NB4 (cell line): ENCODE data around the gene DAB1.

Experiments
- MYC ChIP-seq: IDR thresholded peaks from 2 replicates; pipeline ENCODE4 v1.6.1; 2011; ENCODE audit warnings: low read depth, low read length
- POLR2A ChIP-seq: IDR thresholded peaks from 2 replicates; pipeline ENCODE4 v1.6.1; 2011; ENCODE audit warnings: mild to moderate bottlenecking; ENCODE audit not compliant: insufficient read length; ENCODE audit errors: extremely low read depth
- TF ChIP-seq, protein P1 (sequence below): IDR thresholded peaks from one replicate; pipeline ENCODE4 v1.5.1; 2012; ENCODE audit warnings: low read depth, low read length
- TF ChIP-seq, protein P2 (sequence below): IDR thresholded peaks from 2 replicates; pipeline ENCODE4 v1.6.1; 2011; ENCODE audit warnings: low read depth, low read length

DNA sequence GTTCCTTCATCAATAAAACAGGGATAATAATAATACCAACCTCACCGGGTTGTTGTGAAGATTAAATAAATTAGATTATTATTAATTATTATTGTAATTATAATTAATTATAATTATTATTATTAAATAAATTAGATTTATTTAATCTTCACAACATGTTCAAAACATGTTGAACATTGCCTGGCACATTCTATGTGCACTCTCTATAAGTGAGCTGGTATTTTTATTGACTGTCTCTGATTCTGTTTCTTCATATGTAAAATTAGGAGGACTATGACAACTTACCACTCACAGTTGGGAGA is 457.2 kb downstream of the DAB1 start:
- no peak for TF ChIP-seq POLR2A
- TF ChIP-seq, protein P1, sequence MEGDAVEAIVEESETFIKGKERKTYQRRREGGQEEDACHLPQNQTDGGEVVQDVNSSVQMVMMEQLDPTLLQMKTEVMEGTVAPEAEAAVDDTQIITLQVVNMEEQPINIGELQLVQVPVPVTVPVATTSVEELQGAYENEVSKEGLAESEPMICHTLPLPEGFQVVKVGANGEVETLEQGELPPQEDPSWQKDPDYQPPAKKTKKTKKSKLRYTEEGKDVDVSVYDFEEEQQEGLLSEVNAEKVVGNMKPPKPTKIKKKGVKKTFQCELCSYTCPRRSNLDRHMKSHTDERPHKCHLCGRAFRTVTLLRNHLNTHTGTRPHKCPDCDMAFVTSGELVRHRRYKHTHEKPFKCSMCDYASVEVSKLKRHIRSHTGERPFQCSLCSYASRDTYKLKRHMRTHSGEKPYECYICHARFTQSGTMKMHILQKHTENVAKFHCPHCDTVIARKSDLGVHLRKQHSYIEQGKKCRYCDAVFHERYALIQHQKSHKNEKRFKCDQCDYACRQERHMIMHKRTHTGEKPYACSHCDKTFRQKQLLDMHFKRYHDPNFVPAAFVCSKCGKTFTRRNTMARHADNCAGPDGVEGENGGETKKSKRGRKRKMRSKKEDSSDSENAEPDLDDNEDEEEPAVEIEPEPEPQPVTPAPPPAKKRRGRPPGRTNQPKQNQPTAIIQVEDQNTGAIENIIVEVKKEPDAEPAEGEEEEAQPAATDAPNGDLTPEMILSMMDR: no peak
- TF ChIP-seq, protein P2, sequence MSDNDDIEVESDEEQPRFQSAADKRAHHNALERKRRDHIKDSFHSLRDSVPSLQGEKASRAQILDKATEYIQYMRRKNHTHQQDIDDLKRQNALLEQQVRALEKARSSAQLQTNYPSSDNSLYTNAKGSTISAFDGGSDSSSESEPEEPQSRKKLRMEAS: no peak
- TF ChIP-seq MYC: no peak
